Measurements from ENCODE around the gene HCFC1R1.

- no peak for TF ChIP-seq POLR2AphosphoS5 (IDR thresholded peaks at IDR 0.05; ENCODE audit: low read depth, low read length)
- TF ChIP-seq TAF1 (IDR thresholded peaks at IDR 0.05; ENCODE audit: borderline replicate concordance, low read depth, low read length) = no peak
Measured at GRCh38 chr16:3026609-3027488, 3.1 kb upstream of the HCFC1R1 start.

Measured in GM12892 (cell line).